HepG2 (cell line): ENCODE results near the gene PEF1.

ENCODE experiments used
- ATM ChIP-seq: fragments of 450-650 bp; IDR thresholded peaks from 2 replicates; pipeline ENCODE4 v1.7.1; 2017; ENCODE audit warnings: mild to moderate bottlenecking, borderline replicate concordance
- EP300 ChIP-seq, 3 experiments: sonication (generic) in 1 of 3; formaldehyde crosslinking in 1 of 3; IDR thresholded peaks; 2 replicates each; pipeline versions ENCODE4 v1.5.1 to v1.6.1; 2011 to 2020; ENCODE audit warnings: low read depth in 2 of 3, low read length in 2 of 3, borderline replicate concordance in 1 of 3, improper control_type of control experiment in 1 of 3, mild to moderate bottlenecking in 1 of 3, missing genetic modification reagents in 1 of 3, moderate library complexity in 1 of 3
- HNF4G ChIP-seq, 2 experiments: sonication (generic) in 1 of 2; formaldehyde crosslinking in 1 of 2; IDR thresholded peaks; 2 replicates each; pipeline versions ENCODE4 v1.4.0 to v1.6.1; 2011 to 2020; ENCODE audit warnings: borderline replicate concordance in 2 of 2, low read depth in 2 of 2, mild to moderate bottlenecking in 2 of 2, low read length in 1 of 2, missing genetic modification reagents in 1 of 2, moderate library complexity in 1 of 2
- JUN ChIP-seq: sonication (generic); formaldehyde crosslinking; IDR thresholded peaks from 2 replicates; pipeline ENCODE4 v1.4.0; 2020; ENCODE audit warnings: mild to moderate bottlenecking, missing genetic modification reagents
- MTA3 ChIP-seq: sonication (generic); formaldehyde crosslinking; IDR thresholded peaks from 2 replicates; pipeline ENCODE4 v1.4.0; 2020; ENCODE audit warnings: missing genetic modification reagents
- RBM39 ChIP-seq: fragments of 200-400 bp; formaldehyde crosslinking; IDR thresholded peaks from one replicate; pipeline ENCODE4 v1.6.1; 2018; ENCODE audit warnings: antibody characterized with exemption, mild to moderate bottlenecking, low read depth, low read length; ENCODE audit not compliant: poor library complexity, severe bottlenecking
- SIN3B ChIP-seq: fragments of 150-350 bp; IDR thresholded peaks from 2 replicates; pipeline ENCODE4 v1.6.1; 2014; ENCODE audit warnings: low read length
- TCF7L2 ChIP-seq: IDR thresholded peaks from 2 replicates; pipeline ENCODE4 v1.6.1; 2011; ENCODE audit warnings: mild to moderate bottlenecking, low read depth, low read length, moderate library complexity
- ZNF121 ChIP-seq: sonication (generic); formaldehyde crosslinking; IDR thresholded peaks from 2 replicates; pipeline ENCODE4 v1.5.0; 2020; ENCODE audit warnings: mild to moderate bottlenecking, missing genetic modification reagents
- TF ChIP-seq, protein P1 (sequence below): sonication (generic); formaldehyde crosslinking; IDR thresholded peaks from 2 replicates; pipeline ENCODE4 v1.8.1; 2022; ENCODE audit warnings: mild to moderate bottlenecking, missing genetic modification reagents

GRCh38 chr1:31583082-31583994 lies 61.3 kb downstream of the PEF1 start:
- TF ChIP-seq, protein P1, sequence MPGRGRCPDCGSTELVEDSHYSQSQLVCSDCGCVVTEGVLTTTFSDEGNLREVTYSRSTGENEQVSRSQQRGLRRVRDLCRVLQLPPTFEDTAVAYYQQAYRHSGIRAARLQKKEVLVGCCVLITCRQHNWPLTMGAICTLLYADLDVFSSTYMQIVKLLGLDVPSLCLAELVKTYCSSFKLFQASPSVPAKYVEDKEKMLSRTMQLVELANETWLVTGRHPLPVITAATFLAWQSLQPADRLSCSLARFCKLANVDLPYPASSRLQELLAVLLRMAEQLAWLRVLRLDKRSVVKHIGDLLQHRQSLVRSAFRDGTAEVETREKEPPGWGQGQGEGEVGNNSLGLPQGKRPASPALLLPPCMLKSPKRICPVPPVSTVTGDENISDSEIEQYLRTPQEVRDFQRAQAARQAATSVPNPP (CRISPR knock-in tag) = no peak
- TF ChIP-seq EP300 (IDR thresholded peaks at IDR 0.05; ENCODE audit: low read depth in 2 of 2, low read length in 2 of 2) = no peak
- no peak for TF ChIP-seq EP300 (CRISPR knock-in tag; IDR thresholded peaks at IDR 0.05; ENCODE audit: borderline replicate concordance)
- no peak for TF ChIP-seq JUN (CRISPR knock-in tag)
- no peak for TF ChIP-seq ZNF121
- no peak for TF ChIP-seq HNF4G (IDR thresholded peaks at IDR 0.05; ENCODE audit: borderline replicate concordance, low read depth, low read length)
- no peak for TF ChIP-seq HNF4G (CRISPR knock-in tag; IDR thresholded peaks at IDR 0.05; ENCODE audit: borderline replicate concordance, low read depth)
- TF ChIP-seq MTA3 (CRISPR knock-in tag) = no peak
- no peak for TF ChIP-seq TCF7L2
- no peak for TF ChIP-seq RBM39
- no peak for TF ChIP-seq SIN3B
- TF ChIP-seq ATM = no peak
